HG02870 (cell line): Measurements from ENCODE around the gene ALKBH7.
"Not testable (repeated sequence)": the region's sequence is repeated elsewhere in the genome, so short reads cannot be mapped to it uniquely, and the experiment has no call there.

ENCODE experiments used
- ATAC-seq: cut with Tn5 transposase; IDR thresholded peaks from one replicate; pipeline ENCODE4 v1.9.1; 2021; ENCODE audit warnings: mild to moderate bottlenecking, moderate library complexity; ENCODE audit not compliant: unreplicated experiment

Gene ALKBH7

DNA sequence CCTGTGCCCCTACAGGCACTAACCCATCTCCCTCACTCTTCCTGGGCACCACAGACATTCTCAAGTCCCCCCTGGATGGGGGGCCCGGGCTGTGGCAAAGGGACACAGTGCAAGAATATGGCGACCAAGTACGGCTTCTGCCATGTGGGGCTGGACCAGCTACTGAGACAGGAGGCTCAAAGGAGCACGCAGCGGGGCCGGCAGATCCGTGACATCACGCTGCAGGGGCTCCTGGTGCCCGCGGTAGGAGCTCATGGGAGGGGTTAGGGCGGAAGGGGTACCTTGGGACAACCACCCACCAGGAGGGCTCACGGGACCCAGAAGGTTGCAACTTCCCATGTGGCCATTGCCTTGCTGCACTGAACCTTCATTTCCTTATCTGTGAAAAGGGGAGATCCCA is 23.7 kb downstream of the ALKBH7 start:
- ATAC-seq = no peak

GRCh38 chr19:6400062-6400944 is 27.7 kb downstream of the ALKBH7 start:
- ATAC-seq = not testable (repeated sequence)

- ATAC-seq = no peak
Measured at GRCh38 chr19:6402058-6402457, 29.5 kb downstream of the ALKBH7 start.

DNA sequence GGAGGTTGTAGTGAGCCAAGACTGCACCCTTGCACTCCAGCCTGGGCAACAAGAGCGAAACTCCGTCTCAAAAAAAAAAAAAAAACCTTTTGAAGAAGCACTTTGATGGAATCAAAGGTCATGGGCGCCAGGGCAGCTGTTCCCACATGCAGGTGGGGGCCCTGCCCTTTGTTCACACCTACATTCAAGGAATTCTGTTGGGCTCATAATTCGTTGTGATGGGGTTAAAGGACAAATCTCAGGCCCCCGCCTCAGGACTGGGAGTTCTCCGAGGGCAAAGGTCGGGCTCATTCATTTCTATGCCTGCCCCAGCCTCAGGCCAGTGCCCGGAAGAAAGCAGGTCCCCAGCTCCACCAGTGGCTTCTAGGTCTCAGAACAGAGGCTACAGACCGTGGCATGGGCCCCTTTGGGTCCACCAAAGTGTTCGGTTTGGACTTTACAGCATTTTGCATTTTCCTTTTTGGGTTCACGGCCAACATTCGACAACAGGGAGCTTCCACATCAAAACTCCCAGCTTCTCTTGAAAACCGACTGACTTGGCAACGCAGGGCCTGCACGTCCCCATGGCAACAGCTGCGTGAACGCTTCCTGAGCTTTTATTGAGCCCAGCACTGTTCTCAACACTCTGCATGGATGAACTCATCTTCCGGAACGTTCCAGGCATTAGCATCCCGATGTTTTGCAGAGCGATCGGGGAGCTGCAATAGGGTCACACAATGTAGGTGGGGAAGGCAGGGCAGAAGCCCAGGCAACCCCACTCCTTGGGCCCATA is 30.4 kb downstream of the ALKBH7 start:
- no peak for ATAC-seq

- no peak for ATAC-seq
Measured at GRCh38 chr19:6406401-6406800, 33.8 kb downstream of the ALKBH7 start.

GRCh38 chr19:6409346-6409745 is 36.8 kb downstream of the ALKBH7 start:
- ATAC-seq = no peak

- no peak for ATAC-seq
Measured at GRCh38 chr19:6412061-6412446, 39.5 kb downstream of the ALKBH7 start.

DNA sequence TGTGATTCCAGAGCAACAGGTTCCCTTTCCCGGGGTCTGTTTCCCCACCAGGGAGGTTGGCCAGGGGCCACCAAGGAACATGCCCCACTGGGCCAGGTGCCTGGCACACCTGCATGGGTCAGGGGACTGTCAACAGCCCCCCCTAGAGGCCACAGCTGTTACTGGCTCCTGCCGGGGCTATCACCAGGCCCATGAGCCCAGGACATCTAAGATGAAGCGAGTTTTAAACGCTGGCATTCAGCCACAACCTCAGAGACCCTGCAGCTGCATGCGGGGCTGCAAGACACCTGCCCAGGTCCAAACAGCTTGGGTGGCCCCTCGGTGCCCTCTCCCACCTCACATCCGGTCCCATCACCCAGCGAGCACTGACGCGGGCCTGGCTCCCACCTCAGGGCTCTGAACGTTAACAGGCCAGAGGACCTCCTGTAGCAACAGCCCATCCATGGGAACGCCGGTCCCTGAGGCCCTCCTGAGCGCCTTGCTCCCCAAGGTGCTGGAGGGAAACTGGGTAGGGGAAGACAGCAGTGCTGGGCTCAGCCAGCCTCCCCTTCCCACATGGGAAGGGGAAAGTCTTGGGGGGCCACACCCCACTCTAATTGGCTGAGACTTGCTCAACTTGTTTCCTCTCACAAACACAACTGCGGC is 40.0 kb downstream of the ALKBH7 start:
- no peak for ATAC-seq

- ATAC-seq = no peak
Measured at GRCh38 chr19:6413291-6413690, 40.7 kb downstream of the ALKBH7 start.

DNA sequence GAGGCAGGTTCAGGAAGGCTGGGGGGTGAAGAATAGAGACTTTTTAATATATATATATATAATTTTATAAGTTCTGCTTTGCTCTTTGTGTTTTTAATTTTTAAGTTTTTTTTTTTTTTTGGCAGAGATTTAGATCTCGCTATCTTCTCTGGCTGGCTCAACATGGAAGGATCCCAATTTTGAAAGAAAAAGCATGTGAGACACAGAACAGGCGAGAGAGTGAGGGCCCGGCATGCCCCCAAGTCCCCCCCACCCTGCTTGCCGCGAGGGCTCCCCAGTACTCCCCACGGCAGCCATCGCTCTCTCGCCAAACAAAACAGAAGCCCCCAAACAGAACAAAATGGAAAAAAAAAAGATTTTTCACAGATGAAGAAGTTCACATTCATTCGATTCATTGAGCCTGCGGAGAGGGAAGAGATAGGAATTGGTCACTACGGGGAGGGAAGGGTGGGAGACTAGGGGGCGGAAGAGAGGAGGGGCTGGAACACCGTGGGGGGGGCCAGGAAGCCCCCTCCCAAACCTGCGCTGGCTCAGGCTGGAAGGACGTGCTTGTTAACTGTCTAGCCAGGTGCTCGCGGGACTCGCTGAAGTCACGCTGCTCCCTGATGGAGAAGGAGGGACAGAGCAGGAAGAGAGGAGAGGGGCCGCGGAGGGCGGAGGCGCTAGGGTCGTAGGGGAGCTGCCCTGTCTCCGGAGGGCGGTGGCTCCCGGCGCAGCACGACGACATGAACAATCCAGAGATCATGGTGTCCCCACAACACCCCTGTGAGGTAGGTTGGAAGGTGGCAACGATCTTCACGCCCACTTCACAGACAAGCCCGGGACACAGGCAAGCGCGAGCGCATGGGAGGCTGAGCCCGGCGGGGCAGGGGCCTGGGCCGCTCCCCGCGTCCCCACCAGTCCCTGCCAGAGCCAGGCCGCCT is 41.4 kb downstream of the ALKBH7 start:
- ATAC-seq = no peak

- ATAC-seq = no peak
Measured at GRCh38 chr19:6414793-6415590, 42.4 kb downstream of the ALKBH7 start.

- no peak for ATAC-seq
Measured at GRCh38 chr19:6415591-6416190, 43.1 kb downstream of the ALKBH7 start.

- no peak for ATAC-seq
Measured at GRCh38 chr19:6416658-6417405, 44.2 kb downstream of the ALKBH7 start.

DNA sequence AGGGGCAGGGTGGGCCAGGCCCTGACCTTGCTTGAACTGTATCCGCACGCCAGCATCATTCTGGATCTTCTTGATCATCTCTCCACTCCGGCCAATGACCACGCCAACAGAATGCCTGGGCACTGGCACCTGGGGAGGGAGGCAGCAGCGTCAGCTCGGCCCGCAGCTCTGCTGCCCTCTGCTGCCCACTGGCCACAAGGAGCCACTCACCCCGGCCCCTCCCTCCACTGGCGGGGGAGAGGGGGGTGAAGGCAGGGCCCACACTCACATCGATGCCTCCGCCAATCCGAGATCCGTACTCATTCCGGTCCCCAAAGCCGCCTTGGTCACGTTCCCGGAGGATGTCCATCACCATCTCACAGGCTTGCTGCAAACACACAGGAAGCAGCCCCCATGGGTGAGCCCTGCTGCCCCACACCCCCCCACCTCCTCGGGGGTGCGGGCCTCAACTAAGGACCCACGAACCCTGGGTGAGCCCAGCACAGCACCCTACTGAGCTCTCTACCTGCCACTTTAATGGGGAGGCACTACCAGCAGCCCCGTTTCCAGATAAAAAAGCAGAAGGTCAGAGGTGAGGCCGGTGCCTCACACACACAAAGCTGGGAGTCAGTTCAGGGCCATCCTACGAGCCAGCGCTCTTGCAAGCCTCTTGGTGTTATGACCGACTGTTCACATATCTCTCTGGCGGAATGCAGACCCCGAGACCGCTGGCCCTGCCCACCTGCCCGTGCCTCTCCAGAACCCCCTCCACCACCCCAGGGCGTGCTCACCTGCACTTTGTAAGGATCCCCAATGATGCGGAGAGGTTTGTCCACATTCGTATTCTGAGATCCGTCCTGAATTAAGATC is 45.3 kb downstream of the ALKBH7 start:
- ATAC-seq = no peak

DNA sequence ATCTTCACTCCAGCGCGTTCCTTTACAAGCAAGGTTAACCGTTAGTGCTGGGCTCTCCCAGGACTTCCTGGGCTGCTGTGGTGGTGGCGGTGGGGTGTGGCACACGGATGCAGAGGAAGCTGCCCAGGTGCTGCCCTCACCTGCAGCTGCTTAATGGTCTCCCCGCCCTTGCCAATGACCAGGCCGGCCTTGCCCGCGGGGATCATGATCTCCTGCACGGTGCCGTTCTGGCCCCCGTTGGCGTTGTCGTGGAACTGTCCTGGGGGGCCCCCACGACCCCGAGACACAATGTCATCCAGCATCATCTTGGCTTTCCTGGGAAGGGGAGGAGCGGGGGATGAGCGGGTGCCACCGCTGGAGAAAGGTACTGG is 46.0 kb downstream of the ALKBH7 start:
- ATAC-seq = no peak

- ATAC-seq = no peak
Measured at GRCh38 chr19:6421075-6422014, 48.8 kb downstream of the ALKBH7 start.
